ENCODE data around the gene SMIM28.
"Not testable (repeated sequence)": the region's sequence is repeated elsewhere in the genome, so short reads cannot be mapped to it uniquely, and the experiment has no call there.

SMIM28 gene

DNA sequence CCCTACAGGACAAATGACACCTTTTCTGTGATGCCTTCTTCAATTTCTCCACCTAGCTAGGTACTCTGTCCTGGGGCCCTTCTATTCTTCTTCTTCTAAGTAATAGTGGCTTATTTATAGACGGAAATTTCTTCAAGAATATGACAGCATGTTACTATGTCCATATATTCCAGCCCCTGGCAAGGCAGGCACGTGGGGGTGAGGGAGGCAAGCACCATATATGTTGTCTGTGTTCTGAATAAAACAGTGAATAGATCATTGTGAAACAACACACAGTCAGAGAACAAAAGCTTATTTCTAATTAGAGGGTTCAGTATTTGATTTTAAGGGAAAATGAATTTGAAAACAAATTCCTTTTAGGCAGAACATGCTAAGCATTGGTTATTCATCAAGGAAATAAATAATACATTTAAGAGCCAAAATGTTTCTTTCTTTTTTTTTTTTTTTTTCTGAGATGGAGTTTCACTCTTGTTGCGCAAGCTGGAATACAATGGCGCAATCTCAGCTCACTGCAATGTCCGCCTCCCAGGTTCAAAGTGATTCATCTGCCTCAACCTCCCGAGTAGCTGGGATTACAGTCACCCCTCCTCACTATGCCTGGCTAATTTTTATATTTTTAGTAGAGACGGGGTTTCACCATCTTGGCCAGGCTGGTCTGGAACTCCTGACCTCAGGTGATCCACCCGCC lies 32.5 kb downstream of the SMIM28 start:
- DNase-seq: peak; percentile 50

- peak; percentile 87 for DNase-seq
Measured at GRCh38 chr6:138410972-138411880, 33.5 kb downstream of the SMIM28 start.

DNA sequence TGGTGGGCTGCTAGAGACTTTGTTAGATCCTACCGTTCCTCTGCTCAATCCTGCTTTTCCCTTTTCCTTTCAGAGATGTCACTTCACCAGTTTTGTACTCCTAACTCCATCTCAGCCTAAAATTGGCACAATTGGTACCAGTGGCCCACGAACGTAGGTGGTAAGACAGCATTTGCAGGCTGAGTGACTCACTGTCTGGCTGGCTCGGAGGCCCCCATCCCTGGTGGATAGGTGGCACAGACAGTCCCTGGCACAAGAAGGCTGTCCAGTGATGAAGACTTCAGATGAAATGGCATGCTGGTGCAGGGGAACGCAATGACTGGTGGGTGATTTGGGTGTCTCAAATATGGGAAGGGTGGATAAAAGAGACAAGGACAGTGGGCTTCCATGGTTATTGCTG lies 37.4 kb downstream of the SMIM28 start:
- DNase-seq: no peak

DNA sequence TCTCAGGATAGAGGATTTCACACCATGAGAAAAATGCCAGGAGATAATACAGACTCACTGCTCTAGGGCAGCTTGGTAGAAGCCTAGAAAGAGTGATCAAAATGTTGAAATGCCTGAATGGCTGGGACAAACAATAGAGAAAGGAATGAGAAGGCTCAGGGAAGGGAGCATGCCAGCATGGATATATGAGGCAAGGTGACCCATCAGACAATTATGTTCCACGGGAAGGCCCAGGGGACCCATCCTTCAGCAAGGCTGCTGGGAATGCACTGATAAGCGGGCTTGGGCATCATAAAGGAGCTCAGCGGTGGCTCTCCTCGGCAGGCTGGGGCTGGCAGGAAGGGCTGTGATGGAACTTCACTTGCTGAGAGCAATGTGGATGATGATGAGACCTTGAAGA lies 38.5 kb downstream of the SMIM28 start:
- no peak for DNase-seq

DNA sequence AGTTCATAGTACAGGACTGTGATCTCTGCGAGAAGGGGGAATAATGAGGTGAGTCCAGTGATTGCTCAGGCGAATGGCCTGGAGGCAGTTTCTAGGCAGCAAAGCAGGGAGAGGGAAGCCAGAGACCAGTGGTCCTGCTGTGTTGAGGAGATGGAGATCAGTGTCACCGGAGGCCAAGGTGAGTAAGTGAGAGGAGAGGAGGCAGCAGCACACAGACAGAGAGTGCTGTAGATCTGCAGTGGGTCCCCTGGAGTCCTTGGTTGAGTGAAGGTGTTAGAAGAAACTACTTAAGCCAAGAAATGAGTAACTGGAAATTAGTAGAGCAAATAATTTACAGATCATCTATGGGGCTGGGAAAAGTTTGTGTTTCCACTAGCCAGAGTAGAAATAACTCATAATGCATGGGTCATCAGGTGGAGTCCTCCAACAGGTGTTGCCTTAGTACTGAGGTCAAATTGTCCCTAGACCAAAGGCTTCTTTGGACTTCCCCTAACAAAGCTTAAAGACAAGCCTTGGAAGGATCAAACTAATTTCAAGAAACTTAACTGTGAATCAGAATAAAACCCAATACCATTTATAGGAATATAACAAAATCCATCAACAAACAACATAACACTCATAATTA lies 39.9 kb downstream of the SMIM28 start:
- no peak for DNase-seq

DNA sequence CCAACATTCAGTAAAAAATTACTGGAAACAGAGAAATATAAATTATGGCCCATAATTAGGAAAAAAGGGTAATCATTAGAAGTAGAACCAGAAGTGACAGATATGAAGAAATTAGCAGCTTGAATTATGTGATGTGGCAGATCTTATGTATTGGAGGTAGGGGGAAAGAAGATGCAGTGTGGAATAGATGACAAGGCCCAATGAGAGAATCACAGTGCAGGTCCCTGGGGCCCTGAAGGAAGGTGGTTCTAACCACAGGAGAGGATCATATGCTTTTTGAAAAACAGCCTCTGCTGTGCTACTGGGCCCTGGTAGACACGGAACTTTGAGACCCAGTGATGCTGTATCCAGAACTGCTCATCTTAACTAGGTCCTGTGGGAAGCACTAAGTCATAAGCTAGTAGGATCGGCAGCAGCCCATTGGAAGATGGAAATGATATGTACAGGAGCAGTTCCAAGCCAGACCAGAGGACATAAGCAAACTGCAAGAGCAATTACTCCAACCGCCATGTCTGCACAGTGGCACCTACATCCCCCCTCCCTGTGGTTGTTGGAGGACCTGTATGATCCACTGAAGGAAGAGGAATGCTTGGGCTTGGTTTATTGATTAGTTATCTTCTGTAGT lies 40.5 kb downstream of the SMIM28 start:
- DNase-seq: no peak

DNA sequence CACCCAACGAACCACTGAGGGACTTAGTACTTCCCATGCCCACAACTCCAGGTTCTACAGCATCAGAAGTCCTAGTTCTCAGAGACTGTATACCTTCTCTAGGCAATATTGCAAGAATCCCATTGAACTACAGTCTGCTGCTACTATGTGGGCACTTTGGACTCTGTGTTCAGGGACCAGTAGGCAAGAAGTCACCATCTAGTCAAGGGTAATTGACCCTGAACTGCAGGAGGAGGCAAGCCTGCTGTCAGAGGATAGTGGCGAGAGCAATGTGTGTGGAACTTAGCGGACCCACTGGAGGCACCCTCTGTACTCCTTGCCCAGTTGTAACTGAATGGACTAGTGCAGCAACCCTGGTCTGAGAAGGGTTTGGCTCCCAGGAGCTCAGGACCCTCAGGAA lies 42.1 kb downstream of the SMIM28 start:
- no peak for DNase-seq

- no peak for DNase-seq
Measured at GRCh38 chr6:138420356-138420755, 42.7 kb downstream of the SMIM28 start.

DNA sequence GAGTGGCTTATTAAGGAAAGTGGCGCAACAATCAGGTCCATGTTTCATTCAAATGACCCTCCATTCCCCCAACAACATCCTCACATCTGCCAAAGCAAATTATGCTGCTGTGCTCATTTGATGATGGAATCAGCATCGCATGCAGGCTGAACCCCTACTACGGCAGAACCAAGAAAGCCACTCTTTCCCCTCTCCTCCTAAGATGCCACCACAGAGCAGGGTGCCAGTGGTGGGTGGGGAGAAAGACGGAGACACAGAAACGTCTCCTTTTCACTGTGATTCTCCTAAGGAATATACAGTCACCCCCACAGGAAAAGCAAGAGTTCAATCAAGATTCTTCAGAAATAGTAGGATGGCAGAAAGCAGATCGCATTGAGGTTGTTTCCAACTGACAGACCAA lies 43.4 kb downstream of the SMIM28 start:
- DNase-seq: no peak

DNA sequence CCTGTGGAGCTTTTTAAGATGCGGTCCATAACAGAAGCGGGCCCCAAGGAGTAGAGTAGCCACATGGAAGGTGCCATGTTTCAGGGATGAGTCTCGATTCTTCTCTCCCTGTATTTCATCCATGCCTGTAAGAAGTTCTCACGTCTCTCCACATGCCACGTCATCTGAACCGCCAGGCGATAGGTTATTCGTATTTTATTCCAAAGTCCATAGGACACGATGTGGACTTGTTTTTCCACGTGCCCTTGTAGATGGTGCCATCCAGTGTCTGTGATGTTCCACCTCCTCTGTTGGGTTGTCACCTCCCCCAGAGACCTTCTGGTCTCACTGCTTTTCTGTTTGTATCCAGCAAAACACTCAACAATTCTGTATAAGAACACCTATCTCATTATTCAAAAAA lies 43.9 kb downstream of the SMIM28 start:
- no peak for DNase-seq

GRCh38 chr6:138422861-138423260 lies 45.2 kb downstream of the SMIM28 start:
- no peak for DNase-seq

GRCh38 chr6:138424004-138424904 lies 46.5 kb downstream of the SMIM28 start:
- no peak for DNase-seq

GRCh38 chr6:138425256-138425655 lies 47.6 kb downstream of the SMIM28 start:
- DNase-seq: not testable (repeated sequence)

DNA sequence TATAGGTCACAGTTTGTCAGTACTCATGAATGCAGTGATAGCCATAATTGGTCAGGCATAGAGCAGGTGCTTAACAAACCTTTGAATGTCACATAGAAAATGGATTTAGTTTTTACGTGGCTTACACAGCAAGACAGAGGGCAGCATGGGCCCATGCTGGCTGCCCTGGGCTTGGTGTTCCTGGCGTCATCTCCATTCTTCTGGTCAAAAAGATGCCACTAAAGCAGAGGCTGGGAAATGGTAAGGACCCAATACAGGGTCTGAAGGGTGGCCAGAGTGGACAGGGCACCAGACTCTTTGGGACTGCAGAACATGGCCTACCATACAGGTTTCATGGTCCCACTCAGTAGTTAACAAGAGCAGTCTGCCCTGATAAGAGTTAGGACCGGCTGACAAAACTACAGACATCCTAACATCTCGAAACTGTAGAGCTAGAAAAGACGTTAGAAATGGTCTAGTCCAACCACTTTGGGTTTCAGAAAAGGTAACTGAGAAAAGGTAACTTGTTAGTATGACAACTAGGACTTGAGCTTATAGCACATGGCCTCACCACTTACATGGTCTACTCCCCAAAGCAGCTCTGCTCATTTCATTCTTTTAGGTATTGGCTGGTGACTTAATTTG lies 48.9 kb downstream of the SMIM28 start:
- DNase-seq: no peak

DNA sequence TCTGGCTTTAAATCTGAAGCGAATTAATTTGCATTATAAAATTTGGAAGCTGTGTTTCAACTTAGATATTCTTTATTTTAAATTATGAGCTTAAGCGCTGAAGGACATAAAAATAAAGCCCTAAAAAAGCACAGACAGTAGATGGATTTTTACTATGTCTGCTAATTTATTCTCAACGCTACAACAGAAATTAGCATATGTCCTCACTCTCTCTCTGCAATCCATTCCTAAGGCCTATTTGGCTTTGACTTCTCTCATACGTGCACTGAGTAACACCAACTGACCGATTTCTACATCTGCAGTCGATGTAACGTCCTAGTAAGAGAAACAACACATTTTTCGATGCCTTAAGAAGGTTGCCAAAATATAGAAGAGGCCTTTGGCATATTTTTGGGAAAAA lies 50.0 kb downstream of the SMIM28 start:
- DNase-seq: no peak

- peak; percentile 52 for DNase-seq
Measured at GRCh38 chr6:138428944-138429598, 51.4 kb downstream of the SMIM28 start.

DNA sequence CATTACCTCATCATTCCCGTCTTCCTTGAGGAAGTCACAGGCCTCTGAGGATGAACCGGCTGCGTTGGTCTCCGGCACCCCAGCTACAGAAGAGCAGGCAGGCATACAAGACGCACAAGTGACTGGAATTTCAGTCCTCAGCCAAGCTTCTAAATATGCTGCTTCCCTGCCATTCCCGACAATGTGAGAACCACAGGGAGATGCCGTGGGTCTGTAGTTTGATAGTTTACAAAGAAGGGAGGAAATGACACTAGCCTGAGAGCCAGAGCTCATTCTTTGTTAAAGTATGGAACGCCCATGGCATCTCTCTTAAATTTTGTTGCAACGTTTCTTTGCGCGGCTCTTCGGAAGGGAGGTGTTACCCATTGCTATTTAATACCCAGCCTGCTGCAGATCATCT lies 52.1 kb downstream of the SMIM28 start:
- DNase-seq: no peak

- DNase-seq: no peak
Measured at GRCh38 chr6:138430361-138431145, 52.8 kb downstream of the SMIM28 start.

DNA sequence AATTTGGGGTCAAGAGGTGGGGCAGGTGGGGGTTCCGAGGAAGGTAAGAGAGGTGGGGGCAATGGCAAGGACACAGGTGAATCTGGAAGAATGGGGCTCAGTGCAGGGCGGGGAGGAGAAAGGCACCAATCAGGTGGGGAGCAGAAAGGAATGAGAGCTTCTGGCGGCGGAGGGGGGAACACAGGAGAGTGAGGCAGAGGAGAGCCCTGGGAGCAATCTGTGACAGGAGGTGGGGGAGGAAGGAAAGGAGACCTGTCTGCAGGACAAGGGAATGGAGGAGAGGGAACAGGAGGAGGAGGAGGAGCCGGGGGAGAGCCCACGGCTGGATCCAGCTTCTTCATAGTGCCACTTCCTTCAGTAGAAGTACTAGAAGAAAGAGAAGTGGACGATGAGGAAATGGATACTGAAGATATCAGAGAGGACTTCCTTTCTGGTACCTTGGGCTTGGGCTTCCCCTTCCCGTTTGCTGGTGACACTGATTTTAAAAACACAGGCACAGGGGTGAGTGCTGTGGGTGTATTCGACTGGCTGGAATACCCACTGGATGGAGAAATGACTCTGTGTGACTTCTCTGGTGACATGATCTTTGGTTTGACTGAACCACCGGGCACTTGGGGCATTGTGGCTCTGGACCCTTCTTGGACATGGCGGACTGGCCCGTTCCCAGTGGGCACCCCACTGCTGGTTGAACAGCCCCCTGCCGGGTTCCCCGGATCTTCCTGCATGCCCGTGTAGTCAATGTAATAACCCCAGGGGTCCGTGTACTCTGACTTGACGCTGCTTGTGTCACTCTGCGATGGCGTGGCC lies 53.8 kb downstream of the SMIM28 start:
- no peak for DNase-seq

- no peak for DNase-seq
Measured at GRCh38 chr6:138432063-138432356, 54.3 kb downstream of the SMIM28 start.

All from EL (cell line).